HepG2 (cell line): ENCODE data around the gene EPN2. TPM values are rescaled to one million over a fixed set of nuclear protein-coding genes. Genes with fewer than 3 reads are reported as not detected.

Experiments used
- ATAC-seq: fragments of 200-7000 bp; cut with Tn5 transposase; 3 replicates; pipeline ENCODE4 v1.9.1; 2020; ENCODE audit warnings: mild to moderate bottlenecking, moderate library complexity
- BruUV-seq: library from RNA; stranded (reverse); fragments of 400-500 nt; replicated peaks from 2 replicates; lab custom pipeline; 2021; lab: Mats Ljungman, UMichigan
- CTCF ChIA-PET: fragments of 300-600 bp; formaldehyde crosslinking; extraction: SDS; loops from one replicate; lab custom pipeline; 2021; ENCODE audit warnings: low total read pairs, inconsistent platforms, low intra/inter-chr PET ratio; lab: Yijun Ruan, JAX
- POLR2A ChIA-PET: fragments of 350-600 bp; sonication (Branson Sonifier 250); formaldehyde crosslinking; loops from one replicate; lab custom pipeline; 2020; ENCODE audit warnings: antibody characterized with exemption, inconsistent platforms; lab: Yijun Ruan, JAX
- DNase-seq: peaks from one replicate; pipeline ENCODE4 v3.0.0-alpha.2; 2015; ENCODE audit warnings: low spot score
- FAIRE-seq: peaks from 3 replicates; lab custom pipeline; 2011; peaks lifted over from hg19 to GRCh38; lab: Jason Lieb, UNC
- H2AFZ ChIP-seq: one replicate; pipeline ENCODE4 v1.6.1; 2011; ENCODE audit warnings: low read length, inconsistent platforms
- H3K27ac ChIP-seq: fragments of 300-600 bp; 3 replicates; pipeline ENCODE4 v1.8.0; 2011; ENCODE audit warnings: mixed run types, mild to moderate bottlenecking, mixed read lengths, low read length, inconsistent platforms; ENCODE audit not compliant: insufficient read depth; ENCODE audit errors: extremely low read length
- H3K27me3 ChIP-seq, 2 experiments: fragments of 200-600 bp in 1 of 2; 2 replicates in 1 of 2; 3 replicates in 1 of 2; pipeline versions ENCODE4 v1.6.0 to v1.8.0; 2011; ENCODE audit warnings: low read length in 2 of 2, mild to moderate bottlenecking in 2 of 2, moderate library complexity in 2 of 2, inconsistent platforms in 1 of 2; ENCODE audit not compliant: insufficient read depth in 2 of 2, control insufficient read depth in 1 of 2
- H3K36me3 ChIP-seq, 2 experiments: fragments of 200-600 bp in 1 of 2; replicated peaks in 1 of 2; 2 replicates in 1 of 2; 3 replicates in 1 of 2; pipeline versions ENCODE4 v1.5.1 to v1.8.0; 2011; ENCODE audit warnings: low read length in 2 of 2, inconsistent platforms in 1 of 2; ENCODE audit not compliant: insufficient read depth in 2 of 2, control insufficient read depth in 1 of 2
- H3K4me1 ChIP-seq: 2 replicates; pipeline ENCODE4 v1.5.1; 2012; ENCODE audit warnings: low read length, inconsistent platforms; ENCODE audit not compliant: insufficient read depth
- H3K4me2 ChIP-seq: 2 replicates; pipeline ENCODE4 v1.6.0; 2011; ENCODE audit warnings: low read depth, low read length, inconsistent platforms
- H3K4me3 ChIP-seq, 3 experiments: fragments of 200-600 bp in 1 of 3; sonication (generic), shearing (Covaris generic) in 1 of 3; replicated peaks in 1 of 3; 2 replicates each; pipeline ENCODE4 v1.5.1; 2011 to 2016; ENCODE audit warnings: low read length in 3 of 3, inconsistent platforms in 2 of 3, low read depth in 2 of 3, mild to moderate bottlenecking in 2 of 3, control low read depth in 1 of 3, mixed read lengths in 1 of 3; ENCODE audit not compliant: insufficient read depth in 1 of 3
- H3K79me2 ChIP-seq: one replicate; pipeline ENCODE4 v1.6.1; 2011; ENCODE audit warnings: low read length, inconsistent platforms; ENCODE audit not compliant: insufficient read depth
- H3K9ac ChIP-seq: 2 replicates; pipeline ENCODE4 v1.6.0; 2011; ENCODE audit warnings: mild to moderate bottlenecking, low read depth, low read length, inconsistent platforms; ENCODE audit not compliant: insufficient read depth
- H3K9me3 ChIP-seq: 2 replicates; pipeline ENCODE4 v1.5.1; 2012; ENCODE audit warnings: mild to moderate bottlenecking, low read length
- H4K20me1 ChIP-seq: 2 replicates; pipeline ENCODE4 v1.6.0; 2011; ENCODE audit warnings: inconsistent platforms, mild to moderate bottlenecking, low read length, moderate library complexity; ENCODE audit not compliant: insufficient read depth
- FOXA3 ChIP-seq: IDR thresholded peaks from 2 replicates; pipeline ENCODE4 v1.6.1; 2016; ENCODE audit warnings: missing genetic modification reagents, missing compliant biosample characterization
- HNRNPL ChIP-seq: fragments of 200-400 bp; formaldehyde crosslinking; IDR thresholded peaks from 2 replicates; pipeline ENCODE4 v1.6.1; 2017; ENCODE audit warnings: mild to moderate bottlenecking, low read depth, low read length
- IRF9 ChIP-seq: sonication (generic); formaldehyde crosslinking; IDR thresholded peaks from 2 replicates; pipeline ENCODE4 v1.8.0; 2022; ENCODE audit warnings: missing genetic modification reagents, mild to moderate bottlenecking, borderline replicate concordance
- MTA3 ChIP-seq: sonication (generic); formaldehyde crosslinking; IDR thresholded peaks from 2 replicates; pipeline ENCODE4 v1.4.0; 2020; ENCODE audit warnings: missing genetic modification reagents
- RBAK ChIP-seq: sonication (generic); formaldehyde crosslinking; IDR thresholded peaks from 2 replicates; pipeline ENCODE4 v1.5.1; 2020; ENCODE audit warnings: mild to moderate bottlenecking, missing genetic modification reagents
- TEAD3 ChIP-seq: optimal IDR thresholded peaks from 2 replicates; pipeline ENCODE3; 2016; ENCODE audit warnings: borderline replicate concordance
- ZNF275 ChIP-seq: sonication (generic); formaldehyde crosslinking; IDR thresholded peaks from 2 replicates; pipeline ENCODE4 v1.8.0; 2022; ENCODE audit warnings: missing genetic modification reagents, mild to moderate bottlenecking, inconsistent platforms, borderline replicate concordance
- ZNF589 ChIP-seq: sonication (generic); formaldehyde crosslinking; conservative IDR thresholded peaks from 2 replicates; pipeline ENCODE4 v1.8.0; 2022; ENCODE audit warnings: mild to moderate bottlenecking, moderate library complexity, missing genetic modification reagents
- ZSCAN21 ChIP-seq: sonication (generic); formaldehyde crosslinking; IDR thresholded peaks from 2 replicates; pipeline ENCODE4 v1.8.0; 2022; ENCODE audit warnings: mild to moderate bottlenecking, missing genetic modification reagents, moderate library complexity, borderline replicate concordance
- WGBS: methylation state at CpG from one replicate; pipeline ENCODE4 v1.1.6; 2017; ENCODE audit warnings: low lambda C conversion rate; 5-methylcytosine and 5-hydroxymethylcytosine counted together
- in situ Hi-C: cut with HindIII; loops from 2 replicates; pipeline ENCODE4 v1.10.0; 2017; ENCODE audit warnings: low pct_unique_long_range_greater_than_20kb; ENCODE audit not compliant: extremely low pct_ligation_motif_present
- intact Hi-C: fragments of 100-400 bp; cut with micrococcal nuclease; formaldehyde crosslinking; loops from one replicate; pipeline ENCODE4 v1.10.0; 2022; ENCODE audit not compliant: unreplicated experiment
- polyA plus RNA-seq, 8 experiments: library from polyadenylated mRNA; depleted of rRNA in 3 of 8; stranded (reverse) in 7 of 8; unstranded in 1 of 8; fragments of >200 nt; fragmentation: Illumina TruSeq in 4 of 8; extraction: Trizol in 4 of 8; gene quantifications; 2 replicates each; pipeline versions ENCODE4 v1.2.1 to v1.2.3, GENCODE V29; 2011 to 2016; ENCODE audit warnings: low read depth in 4 of 8, missing spikeins in 1 of 8, mixed read lengths in 1 of 8; ENCODE audit not compliant: insufficient read depth in 1 of 8
- total RNA-seq, 5 experiments: library from RNA; depleted of rRNA; stranded (reverse); fragments of >200 nt; fragmentation: Illumina TruSeq; extraction: Trizol; gene quantifications; 2 replicates each; pipeline ENCODE4 v1.2.3, GENCODE V29; 2016; ENCODE audit warnings: low read depth in 1 of 5
- TF ChIP-seq, protein P1 (sequence below): IDR thresholded peaks from 2 replicates; pipeline ENCODE4 v1.6.1; 2016; ENCODE audit warnings: missing compliant biosample characterization, missing genetic modification reagents, borderline replicate concordance
- TF ChIP-seq, protein P2 (sequence below): sonication (generic); formaldehyde crosslinking; IDR thresholded peaks from 2 replicates; pipeline ENCODE4 v1.5.1; 2020; ENCODE audit warnings: mild to moderate bottlenecking, missing genetic modification reagents, moderate library complexity

The EPN2 gene
- total and polyA plus RNA-seq, 2 of the 13 experiments (the other 11 are each of a cell fraction or from before 2014, with no cell fraction given) = 7.8 to 19.2 TPM

- ATAC-seq (peak; percentile 26), FAIRE-seq (no peak), DNase-seq (no peak)
- Histone ChIP-seq H3K9me3 (no peaks in the 10 kb centered on the region), H3K36me3 (no peaks in the 10 kb centered on the region), H3K27me3 (no peaks in the 10 kb centered on the region), H3K27ac (no peak overlapping the region), H3K4me2 (peak overlapping the region; percentile 95), H3K79me2 (peaks cover 23% of the 10 kb centered on the region), H4K20me1 (no peaks in the 10 kb centered on the region; the same call in 1 of the 2 replicates), H2AFZ (no peak overlapping the region), H3K9ac (peak overlapping the region; percentile 86), H3K4me3 (peak overlapping the region; percentile 74 to 96 (median 82)), H3K4me1 (peaks cover 40% of the 10 kb centered on the region)
- intact Hi-C loops = no loop called here
- ChIA-PET POLR2A (interaction anchor here (1.4 kb wide), 1 partner anchor 11 kb away, joined by 3 read pairs; no protein-coding TSS in a partner anchor), CTCF (no interaction called here)
- no peak for TF ChIP-seq MTA3 (CRISPR knock-in tag)
- TF ChIP-seq ZNF275 (CRISPR knock-in tag) = 0 out of 2 replicates have a peak, but pooled peaks have one; percentile 1
- TF ChIP-seq ZSCAN21 = 0 out of 2 replicates have a peak, but pooled peaks have one; percentile 10
- TF ChIP-seq FOXA3 (CRISPR knock-in tag) = 0 out of 2 replicates have a peak, but pooled peaks have one; percentile 10
- TF ChIP-seq TEAD3 (CRISPR knock-in tag) = no peak
- TF ChIP-seq ZNF589 (CRISPR knock-in tag) = no peak
- TF ChIP-seq, protein P1, sequence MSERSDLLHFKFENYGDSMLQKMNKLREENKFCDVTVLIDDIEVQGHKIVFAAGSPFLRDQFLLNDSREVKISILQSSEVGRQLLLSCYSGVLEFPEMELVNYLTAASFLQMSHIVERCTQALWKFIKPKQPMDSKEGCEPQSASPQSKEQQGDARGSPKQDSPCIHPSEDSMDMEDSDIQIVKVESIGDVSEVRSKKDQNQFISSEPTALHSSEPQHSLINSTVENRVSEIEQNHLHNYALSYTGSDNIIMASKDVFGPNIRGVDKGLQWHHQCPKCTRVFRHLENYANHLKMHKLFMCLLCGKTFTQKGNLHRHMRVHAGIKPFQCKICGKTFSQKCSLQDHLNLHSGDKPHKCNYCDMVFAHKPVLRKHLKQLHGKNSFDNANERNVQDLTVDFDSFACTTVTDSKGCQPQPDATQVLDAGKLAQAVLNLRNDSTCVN = no peak
- TF ChIP-seq RBAK (CRISPR knock-in tag) = no peak
- TF ChIP-seq, protein P2, sequence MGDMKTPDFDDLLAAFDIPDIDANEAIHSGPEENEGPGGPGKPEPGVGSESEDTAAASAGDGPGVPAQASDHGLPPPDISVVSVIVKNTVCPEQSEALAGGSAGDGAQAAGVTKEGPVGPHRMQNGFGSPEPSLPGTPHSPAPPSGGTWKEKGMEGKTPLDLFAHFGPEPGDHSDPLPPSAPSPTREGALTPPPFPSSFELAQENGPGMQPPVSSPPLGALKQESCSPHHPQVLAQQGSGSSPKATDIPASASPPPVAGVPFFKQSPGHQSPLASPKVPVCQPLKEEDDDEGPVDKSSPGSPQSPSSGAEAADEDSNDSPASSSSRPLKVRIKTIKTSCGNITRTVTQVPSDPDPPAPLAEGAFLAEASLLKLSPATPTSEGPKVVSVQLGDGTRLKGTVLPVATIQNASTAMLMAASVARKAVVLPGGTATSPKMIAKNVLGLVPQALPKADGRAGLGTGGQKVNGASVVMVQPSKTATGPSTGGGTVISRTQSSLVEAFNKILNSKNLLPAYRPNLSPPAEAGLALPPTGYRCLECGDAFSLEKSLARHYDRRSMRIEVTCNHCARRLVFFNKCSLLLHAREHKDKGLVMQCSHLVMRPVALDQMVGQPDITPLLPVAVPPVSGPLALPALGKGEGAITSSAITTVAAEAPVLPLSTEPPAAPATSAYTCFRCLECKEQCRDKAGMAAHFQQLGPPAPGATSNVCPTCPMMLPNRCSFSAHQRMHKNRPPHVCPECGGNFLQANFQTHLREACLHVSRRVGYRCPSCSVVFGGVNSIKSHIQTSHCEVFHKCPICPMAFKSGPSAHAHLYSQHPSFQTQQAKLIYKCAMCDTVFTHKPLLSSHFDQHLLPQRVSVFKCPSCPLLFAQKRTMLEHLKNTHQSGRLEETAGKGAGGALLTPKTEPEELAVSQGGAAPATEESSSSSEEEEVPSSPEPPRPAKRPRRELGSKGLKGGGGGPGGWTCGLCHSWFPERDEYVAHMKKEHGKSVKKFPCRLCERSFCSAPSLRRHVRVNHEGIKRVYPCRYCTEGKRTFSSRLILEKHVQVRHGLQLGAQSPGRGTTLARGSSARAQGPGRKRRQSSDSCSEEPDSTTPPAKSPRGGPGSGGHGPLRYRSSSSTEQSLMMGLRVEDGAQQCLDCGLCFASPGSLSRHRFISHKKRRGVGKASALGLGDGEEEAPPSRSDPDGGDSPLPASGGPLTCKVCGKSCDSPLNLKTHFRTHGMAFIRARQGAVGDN (CRISPR knock-in tag) = peak; percentile 22; the same call in 1 of the 2 replicates
- TF ChIP-seq HNRNPL = 0 out of 2 replicates have a peak, but pooled peaks have one; percentile 62
- 0 out of 2 replicates have a peak, but pooled peaks have one; percentile 13 for TF ChIP-seq IRF9 (CRISPR knock-in tag)
- BruUV-seq = no TSS peak
- WGBS = 8% methylated on average over 6 of the region's 21 CpGs
- in situ Hi-C loops = no loop called here
Measured at GRCh38 chr17:19238167-19238505, 970 bp downstream of the EPN2 start.
